ENCODE results near the gene INO80C.
"Not testable (repeated sequence)": the region's sequence is repeated elsewhere in the genome, so short reads cannot be mapped to it uniquely, and the experiment has no call there.

The INO80C gene

DNA sequence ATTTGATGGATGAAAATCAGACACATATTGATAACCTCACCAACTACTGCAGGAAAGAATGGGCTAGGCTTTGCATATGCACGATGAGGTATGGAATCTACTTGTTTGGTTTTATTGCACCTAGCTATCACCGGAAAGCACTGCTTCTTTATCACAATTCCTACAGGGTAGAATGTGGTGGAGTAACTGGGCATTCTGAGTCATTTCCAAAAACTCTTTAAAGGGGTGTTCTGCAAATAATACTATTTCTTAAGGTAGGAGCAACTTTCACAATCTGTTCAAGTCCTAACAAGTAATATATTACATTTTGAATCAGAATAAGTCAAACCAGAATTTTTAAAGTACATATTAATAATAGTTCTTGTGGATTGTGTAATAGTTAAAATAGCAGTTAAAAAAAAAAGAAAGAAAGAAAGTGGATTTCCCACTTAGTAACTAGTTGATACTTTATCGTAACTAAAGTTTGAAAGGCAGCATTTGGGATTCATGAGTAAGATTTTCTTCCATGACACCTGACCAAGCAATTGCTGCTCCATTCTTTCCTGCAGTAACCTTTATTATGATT, 40.5 kb downstream of the INO80C start:
- no peak for DNase-seq

DNA sequence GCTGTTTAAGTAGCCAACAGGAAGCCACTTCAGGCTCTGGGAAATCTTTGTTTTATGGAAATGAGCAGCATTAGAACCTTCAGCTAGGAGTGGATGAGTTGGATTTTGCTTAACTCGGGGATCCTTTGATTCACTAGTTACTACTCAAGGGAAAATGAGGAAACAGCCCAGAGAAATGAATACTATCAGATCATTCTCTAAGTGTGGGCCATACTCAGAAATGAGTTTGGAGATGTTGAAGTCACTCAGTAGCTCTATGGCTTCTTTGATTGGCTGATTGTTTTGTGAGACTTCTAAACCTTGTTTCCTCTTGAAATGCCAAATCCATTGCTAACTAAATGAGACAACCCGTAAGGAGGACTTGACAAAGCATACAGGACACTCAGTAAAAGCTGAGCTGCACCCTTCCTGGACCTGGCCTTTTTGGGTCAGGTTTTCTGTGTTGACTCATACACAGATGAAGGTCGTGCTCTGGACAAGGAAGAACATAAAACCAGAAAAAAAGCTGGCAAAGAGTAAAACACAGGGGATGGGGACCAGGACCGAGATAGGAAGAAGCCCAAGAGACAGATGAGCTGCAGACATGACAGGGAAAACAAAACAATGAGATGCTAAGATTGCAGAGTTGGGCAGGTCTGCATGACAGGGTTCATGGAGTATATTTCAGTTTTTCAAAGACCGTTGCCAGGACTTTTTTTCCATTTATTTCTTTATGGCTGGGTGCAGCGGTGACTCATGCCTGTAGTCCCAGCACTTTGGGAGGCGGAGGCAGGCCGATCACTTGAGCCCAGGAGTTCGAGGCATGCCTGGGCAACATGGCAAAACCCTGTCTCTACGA, 41.6 kb downstream of the INO80C start:
- DNase-seq = no peak

GRCh38 chr18:35454803-35455202, 43.0 kb downstream of the INO80C start:
- DNase-seq = no peak

DNA sequence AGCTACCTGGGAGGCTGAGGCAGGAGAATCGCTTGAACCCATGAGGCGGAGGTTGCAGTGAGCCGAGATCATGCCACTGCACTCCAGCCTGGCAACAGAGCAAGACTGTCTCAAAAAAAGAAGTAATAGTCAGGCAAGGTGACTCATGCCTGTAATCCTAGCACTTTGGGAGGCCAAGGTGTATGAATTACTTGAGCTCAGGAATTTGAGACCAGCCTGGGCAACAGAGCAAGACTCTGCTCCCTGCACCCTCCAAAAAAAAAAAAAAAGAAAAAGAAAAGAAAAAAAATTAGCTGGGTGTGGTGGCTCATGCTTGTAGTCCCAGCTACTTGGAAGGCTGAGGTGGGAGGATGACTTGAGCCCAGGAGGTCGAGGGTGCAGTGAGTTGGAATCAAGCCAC, 44.7 kb downstream of the INO80C start:
- DNase-seq = not testable (repeated sequence)

DNA sequence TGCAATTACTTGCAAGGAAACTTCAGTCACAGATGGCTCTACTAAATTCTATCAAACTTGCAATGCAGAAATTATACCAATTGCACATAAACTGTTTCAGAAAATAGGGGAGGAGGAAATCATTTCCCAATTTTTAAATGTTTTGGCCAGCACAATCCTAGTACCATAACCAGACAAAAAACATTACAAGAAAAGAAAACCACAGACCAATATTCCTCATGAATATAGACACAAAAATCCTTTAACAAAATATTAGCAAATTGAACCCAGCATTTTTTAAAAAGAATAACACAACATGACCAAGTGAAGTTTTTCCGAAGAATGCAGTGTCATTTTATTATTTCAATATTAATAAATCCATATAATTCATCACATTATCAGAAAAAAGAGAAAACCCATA, 45.8 kb downstream of the INO80C start:
- DNase-seq = no peak

GRCh38 chr18:35451032-35451431, 46.7 kb downstream of the INO80C start:
- DNase-seq = no peak

DNA sequence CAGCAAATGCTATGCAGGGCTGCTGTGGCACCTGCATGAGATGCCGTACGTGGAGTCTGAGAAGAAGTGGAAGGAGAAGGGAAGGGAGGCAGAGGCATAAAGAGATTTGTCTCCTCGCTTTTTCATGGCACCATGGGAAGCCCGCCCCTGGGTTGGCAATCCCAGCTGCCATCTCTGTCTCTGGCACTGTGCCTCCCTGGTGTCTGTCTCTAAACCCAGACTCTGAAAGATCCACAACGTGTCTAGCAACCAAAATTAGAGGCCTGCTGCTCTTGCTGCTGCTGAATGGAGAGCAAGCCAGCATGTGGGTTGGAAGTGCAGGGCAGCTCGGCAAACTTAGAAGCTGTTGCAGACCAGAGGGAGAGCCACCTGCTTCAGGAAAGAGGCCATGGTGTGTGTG, 53.1 kb downstream of the INO80C start:
- peak; percentile 56 to 57 for DNase-seq

- DNase-seq = no peak
Measured at GRCh38 chr18:35443847-35444246, 53.9 kb downstream of the INO80C start.

DNA sequence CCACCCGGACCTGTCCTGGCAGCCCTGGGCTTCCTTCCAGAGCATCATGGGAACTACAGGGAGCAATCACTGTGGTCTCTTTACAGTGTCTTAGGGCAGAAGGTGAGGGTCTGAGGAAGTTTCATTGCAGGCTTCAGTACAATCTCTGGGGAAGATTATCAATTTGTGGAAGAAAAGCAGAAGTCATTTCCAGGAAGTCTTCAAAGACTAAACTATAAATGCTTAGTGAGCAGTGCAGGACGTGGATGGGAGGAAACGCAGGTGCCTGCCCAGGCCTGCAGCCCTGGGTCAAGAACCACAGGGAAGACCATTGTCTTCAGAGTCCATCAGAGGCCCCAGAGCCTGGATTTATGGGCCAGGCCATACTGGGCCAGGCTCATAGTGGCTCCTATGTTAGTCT, 54.3 kb downstream of the INO80C start:
- DNase-seq = no peak

- DNase-seq = no peak
Measured at GRCh38 chr18:35442701-35443100, 55.1 kb downstream of the INO80C start.

DNA sequence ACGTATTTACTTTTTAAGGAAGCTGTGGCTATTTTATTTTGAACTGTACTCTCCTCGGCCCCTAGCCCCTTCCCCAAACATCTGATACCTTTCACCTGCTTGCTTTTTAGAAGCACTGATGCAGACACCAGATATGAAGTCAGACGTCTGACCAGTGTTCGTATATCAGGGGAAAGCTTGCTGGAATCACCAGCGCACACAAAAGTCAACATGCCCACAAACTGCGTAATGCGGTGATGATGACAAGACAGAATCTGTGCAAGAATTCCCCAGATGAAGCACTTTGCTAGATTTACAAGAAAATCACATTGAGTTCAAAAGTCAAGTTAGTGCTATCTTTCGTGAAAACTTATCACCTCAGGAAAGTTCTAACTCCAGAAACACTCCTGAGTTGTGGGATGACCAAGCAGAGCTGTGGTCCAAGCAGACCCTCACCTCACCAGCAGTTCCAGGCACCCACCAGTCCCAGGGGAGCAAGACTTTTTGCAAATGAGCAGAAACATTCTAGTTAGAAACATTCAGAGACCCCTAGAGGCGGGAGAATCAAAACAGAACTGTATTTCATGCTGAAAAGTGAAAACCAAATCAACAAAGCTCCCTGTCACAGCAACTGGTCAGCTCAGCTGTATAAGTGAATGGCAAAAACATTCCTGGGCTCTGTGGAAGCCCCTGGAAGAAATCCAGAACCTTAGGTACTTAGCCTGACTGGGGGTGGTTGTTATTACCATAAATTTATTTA, 55.7 kb downstream of the INO80C start:
- no peak for DNase-seq

DNA sequence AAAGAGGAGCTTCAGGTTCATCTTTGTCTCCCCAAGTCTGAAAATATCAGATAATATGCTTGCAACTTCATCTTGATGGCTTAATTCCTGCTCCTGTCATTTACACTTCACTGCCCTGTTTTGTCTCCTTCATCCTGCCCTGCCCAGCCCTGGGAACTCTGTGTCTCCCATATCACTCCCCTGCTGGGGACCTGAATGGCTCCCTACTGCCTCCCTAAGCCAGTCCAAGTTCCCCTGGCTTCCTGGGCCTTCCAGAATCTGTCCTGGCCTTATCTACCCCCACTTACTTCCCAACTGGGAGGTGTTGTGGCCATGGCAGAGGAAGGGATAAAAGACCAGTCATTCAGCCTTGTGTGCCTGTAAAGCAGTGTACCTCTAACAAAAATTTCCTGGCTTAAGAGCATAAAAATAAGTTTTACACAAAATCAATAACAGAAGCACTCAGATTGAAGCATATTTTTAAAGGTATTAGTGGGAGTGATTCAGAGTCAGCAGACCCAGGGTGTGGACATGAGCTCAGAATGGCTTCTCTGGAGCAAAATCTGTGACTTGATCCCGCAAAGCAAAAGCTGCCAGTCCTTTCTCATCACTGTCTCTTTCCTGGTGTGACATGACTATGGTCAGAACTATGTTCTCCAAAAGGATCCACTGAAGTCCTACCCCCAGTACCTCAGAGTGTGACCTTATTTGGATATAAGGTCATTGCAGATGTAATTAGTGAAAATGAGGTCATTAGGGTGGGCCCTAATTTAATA, 59.1 kb downstream of the INO80C start:
- DNase-seq = no peak

DNA sequence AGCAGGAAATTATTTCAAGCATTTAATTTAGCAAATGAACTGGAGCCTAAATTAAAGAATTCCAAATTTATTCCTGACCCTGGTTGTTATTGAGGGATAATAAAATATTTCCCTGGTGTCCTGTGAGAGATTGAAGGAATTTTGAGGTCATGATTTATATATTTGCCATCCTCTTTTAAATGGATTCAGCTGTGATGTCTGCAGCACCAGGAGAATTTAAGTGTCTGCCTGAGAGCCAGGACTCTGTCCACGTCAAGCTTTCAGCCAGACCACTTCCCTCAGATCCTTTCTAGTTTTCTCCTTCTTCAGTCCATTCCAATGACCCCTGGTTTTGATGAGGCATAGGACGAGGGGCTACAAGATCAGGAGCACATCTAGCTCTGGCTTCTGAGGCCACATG, 59.9 kb downstream of the INO80C start:
- no peak for DNase-seq

GRCh38 chr18:35436076-35436649, 61.6 kb downstream of the INO80C start:
- no peak for DNase-seq

DNA sequence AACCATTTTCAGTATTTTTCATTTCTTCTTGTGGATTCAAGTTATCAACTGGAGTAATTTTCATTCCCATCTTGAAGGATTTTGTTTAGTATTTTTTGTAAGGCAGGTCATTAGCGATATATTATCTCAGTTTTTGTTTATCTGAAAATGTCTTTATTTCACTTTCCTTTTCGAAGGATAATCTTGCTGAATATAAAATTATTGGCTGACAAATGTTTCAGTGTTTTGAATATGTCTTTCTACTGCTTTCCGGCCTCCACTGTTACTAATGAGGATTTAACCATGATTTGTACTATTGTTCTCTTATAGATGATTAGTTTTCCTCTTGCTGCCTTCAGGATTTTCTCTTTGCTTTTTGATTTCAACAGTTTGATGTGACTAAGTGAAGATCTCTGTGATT, 62.4 kb downstream of the INO80C start:
- no peak for DNase-seq

DNA sequence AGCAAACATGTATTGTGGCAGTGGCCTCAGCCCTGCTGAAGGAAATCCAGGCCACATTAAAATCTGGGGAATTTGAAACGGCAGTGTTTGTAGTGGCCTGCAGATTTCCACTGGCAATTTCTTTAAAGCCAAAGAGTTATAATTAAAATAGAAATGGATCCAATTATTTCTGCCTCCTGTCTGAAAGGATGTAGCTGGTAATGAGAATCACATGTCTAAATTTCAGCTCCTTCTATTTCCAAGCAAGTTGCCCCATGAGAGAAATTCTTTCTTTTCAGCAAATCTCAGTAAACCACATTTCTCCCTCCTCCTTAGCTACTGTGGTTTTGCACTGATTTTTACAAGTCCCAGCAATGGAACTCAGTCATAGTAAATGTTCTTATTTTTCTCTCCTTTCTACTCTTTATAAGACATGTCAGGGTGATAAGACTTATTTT, 65.2 kb downstream of the INO80C start:
- DNase-seq = peak in 1 of 2 donors; percentile 3

- no peak for DNase-seq
Measured at GRCh38 chr18:35431374-35431741, 66.4 kb downstream of the INO80C start.

DNA sequence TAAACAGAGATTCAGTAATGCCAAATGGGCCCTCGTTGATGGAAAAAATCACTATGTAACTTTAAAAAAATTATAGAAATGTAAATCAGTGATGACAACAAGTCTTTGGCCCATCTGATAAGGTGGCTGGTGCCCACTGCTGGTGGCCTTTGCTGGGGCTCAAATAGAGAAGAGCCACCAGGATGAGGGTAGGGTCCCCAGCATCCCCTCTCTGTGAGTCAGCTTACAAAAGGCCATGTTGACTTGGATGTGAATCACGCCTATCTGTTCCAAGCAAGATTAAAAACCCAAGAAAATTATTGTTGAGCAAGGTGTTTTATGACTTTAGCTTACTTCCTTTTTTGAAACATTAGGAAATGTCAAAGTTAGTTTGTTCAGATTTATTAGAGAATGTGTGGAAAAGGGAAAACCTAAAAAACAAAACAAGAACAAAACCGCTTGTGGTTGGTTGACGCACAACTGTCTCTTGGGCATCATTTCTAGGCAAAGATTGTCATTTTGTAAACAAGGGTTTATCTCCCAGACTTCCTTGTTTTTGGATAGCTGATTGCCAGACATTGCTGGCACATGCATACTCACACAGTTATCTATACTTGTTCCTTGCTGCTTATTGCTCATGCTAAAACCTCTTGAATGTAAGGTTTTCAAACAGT, 66.9 kb downstream of the INO80C start:
- DNase-seq = no peak

DNA sequence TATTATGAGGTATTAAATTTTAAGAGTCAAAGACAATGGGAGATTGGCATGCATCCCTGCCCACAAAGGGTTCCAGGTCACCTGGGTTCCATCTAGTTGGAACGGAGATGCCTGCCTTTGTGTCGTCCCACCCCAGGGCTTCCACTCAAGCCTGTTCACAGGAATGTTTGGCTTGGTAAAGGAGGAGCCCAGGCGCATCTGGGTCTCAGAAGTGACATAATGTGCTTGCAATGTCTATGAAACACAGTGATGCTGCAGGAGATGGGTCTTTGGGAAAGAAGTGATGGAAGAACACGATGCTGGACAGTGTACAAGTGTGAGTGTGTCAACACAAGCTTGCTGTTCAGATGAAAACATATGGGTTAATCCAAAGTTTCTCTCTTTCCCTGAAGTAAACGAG, 71.0 kb downstream of the INO80C start:
- no peak for DNase-seq

GRCh38 chr18:35424356-35424755, 73.4 kb downstream of the INO80C start:
- no peak for DNase-seq

DNA sequence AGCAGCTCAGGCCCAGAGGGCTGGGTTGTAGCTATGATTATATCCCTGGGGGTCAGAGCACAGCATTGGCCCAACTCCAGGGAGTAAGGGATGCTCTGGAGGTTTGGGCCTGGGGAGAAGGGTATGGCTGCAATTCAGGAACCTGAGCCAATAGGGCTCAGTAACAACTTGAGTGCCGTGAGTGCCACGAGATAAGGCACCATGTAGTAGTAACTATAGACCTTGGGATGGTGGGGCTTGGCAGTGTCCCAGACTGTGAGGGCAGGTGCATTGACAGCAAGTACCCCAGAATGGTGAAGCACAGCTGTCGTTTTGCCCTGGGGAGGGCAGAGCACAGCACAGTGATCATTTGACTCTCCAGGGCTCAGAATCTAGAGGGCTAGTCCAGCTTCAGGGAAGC, 75.5 kb downstream of the INO80C start:
- no peak for DNase-seq

DNA sequence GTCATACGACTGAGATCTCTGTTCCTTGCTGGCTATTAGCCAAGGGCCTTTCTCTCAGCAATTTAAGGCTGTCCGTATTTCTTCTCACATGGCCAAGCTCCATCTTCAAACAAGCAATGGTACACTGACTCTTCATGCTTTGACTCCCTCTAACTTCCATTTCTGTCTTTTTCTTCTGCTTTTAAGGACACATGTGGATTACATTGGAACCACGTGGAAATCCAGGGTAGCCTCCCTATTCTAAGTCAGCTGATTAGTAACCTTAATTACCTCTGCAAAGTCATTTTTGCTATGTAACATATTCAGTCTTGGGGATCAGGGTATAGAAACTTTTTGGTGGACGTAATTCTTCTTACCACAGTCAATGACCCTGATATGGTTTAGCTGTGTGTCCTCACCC, 79.2 kb downstream of the INO80C start:
- no peak for DNase-seq

Measured in hippocampal formation (tissue), 2 donors.